Memory B cell (primary cell): ENCODE data around the gene RTP1.

Source experiments
- ATAC-seq: fragments of 150-1000 bp; cut with Tn5 transposase; 2 replicates; pipeline ENCODE4 v1.10.0; 2021; ENCODE audit warnings: low read depth, mild to moderate bottlenecking, moderate library complexity
- DNase-seq, 2 donors: peaks; one replicate each; pipeline ENCODE4 v3.0.0; 2022; ENCODE audit warnings: low spot score in 2 of 2
- H3K27ac Mint-ChIP-seq: one replicate; pipeline ENCODE4 v1.8.0; 2022; ENCODE audit warnings: mild to moderate bottlenecking, moderate library complexity, mixed read lengths
- H3K27me3 Mint-ChIP-seq: one replicate; pipeline ENCODE4 v1.8.0; 2022; ENCODE audit warnings: mixed read lengths
- H3K36me3 Mint-ChIP-seq: one replicate; pipeline ENCODE4 v1.8.0; 2022; ENCODE audit warnings: mild to moderate bottlenecking, mixed read lengths
- H3K4me1 Mint-ChIP-seq: one replicate; pipeline ENCODE4 v1.8.0; 2022; ENCODE audit warnings: mixed read lengths
- H3K4me3 Mint-ChIP-seq: one replicate; pipeline ENCODE4 v1.8.0; 2022; ENCODE audit warnings: mild to moderate bottlenecking, moderate library complexity, mixed read lengths
- H3K9me3 Mint-ChIP-seq: one replicate; pipeline ENCODE4 v1.8.0; 2022; ENCODE audit warnings: mixed read lengths

The RTP1 gene

DNA sequence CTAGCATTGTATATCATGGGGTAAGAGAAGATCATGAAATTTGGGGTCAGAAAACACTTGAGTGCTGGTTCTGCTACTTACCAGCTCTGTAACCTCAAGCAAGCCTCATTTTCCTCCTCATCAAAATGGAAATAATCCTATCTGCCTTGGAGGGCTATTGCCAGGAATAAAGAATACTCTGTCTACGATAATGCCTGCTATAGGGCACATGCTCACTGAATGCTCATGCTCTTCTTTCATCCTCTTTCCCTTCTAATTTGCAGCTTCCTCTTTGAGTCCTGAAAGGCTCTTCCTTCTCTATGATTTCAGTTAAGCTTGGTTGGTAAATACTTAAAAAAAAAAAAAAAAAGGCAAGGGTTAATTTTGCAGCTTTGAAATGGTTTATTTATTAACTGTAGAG lies 12.8 kb downstream of the RTP1 start:
- no peak for DNase-seq
- Mint-ChIP-seq H3K36me3 (peaks cover 10% of the 10 kb centered on the region), H3K27ac (no peak overlapping the region), H3K9me3 (peaks cover 2% of the 10 kb centered on the region), H3K4me1 (no peaks in the 10 kb centered on the region), H3K27me3 (peaks cover 22% of the 10 kb centered on the region), H3K4me3 (no peak overlapping the region)
- ATAC-seq, result no peak

DNA sequence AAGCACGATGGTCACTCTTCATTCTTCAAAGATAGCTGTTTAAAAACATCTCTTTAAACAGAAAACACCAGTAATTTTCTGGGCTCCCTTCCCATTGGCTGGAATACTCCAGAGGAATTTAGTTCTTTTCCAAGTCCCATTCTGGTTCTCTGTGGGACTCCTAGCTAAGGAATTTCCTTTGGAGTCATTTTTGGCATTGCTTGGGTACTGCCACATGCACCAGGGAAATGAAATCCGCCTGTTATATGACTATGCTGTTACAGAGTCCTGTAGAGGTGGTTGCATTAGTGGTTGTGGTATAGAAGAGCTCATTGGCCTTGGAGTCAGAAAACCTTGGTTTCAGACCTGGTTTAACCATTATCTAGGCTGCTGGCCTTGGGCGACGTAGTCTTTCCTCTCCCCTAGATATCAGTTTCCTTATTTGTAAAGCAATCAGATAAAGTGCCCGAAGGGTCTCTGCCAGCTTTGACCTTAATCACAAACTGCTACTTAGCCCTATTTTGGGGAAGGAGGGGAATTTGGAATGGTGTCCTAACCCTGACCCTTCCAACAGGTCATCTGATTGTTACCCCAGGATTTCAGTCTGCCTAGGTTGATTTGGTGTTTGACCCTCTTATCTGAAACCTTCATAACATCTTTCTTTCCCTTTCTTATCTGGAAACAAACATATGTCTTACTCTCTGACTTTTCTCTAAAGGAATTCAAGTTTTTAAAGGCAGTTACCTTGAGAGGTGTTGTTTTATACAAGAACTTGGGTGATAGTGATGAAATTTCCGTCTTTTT lies 13.4 kb downstream of the RTP1 start:
- Mint-ChIP-seq H3K27me3 (peaks cover 18% of the 10 kb centered on the region), H3K4me1 (no peaks in the 10 kb centered on the region), H3K9me3 (peaks cover 2% of the 10 kb centered on the region), H3K27ac (no peak overlapping the region), H3K4me3 (no peak overlapping the region), H3K36me3 (peaks cover 10% of the 10 kb centered on the region)
- ATAC-seq (no peak), DNase-seq (no peak)

DNA sequence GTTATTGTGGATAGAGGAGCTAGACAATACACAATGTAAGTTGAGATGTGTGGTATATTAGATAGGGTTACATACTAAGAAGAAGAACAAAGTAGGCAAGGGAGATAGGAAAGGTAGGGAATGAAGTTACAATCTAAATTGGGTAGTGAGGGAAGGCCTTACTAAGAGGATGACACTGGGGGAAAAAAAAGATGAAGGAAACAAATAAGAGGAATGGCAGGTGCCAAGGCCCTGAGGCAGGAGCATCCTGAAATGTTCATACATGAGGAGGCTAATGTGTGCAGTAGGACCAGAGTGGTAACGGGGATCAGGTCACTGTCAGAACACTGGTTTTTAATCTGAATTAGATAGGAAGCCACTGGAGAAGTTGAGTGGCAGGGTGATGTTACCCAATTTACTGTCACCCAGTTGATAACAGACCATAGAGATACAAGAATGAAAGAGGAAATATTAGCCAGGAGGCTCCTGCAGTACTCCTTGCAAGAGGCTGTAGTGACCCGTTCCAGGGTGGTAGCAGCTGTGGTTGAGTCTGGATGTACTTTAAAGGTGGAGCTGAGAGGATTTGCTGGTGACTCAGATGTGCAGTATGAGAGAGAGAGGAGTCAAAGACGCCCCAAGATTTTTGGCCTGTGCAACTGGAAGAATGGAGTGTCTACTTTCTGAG lies 14.4 kb downstream of the RTP1 start:
- Mint-ChIP-seq H3K4me3 (no peak overlapping the region), H3K36me3 (peaks cover 10% of the 10 kb centered on the region), H3K27ac (no peak overlapping the region), H3K4me1 (no peaks in the 10 kb centered on the region), H3K27me3 (peaks cover 18% of the 10 kb centered on the region), H3K9me3 (peaks cover 2% of the 10 kb centered on the region)
- ATAC-seq (no peak), DNase-seq (no peak)

DNA sequence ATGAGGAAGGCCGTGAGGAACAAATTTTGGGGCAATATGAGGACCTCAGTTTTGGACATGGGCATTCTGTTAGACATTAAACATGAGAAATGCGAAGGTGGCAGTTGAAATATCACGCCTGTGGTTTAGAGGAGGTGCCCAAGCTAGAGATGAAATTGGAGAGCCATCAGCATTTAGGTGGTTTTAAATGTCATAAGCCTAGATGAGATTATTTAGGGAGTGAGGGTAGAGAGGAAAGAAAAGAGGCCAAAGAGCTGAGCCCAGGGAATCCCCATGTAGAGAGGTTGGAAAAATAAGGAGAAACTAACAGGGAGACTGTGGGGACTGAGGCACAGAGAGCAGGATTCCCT lies 14.9 kb downstream of the RTP1 start:
- Mint-ChIP-seq H3K9me3 (peaks cover 2% of the 10 kb centered on the region), H3K36me3 (peaks cover 10% of the 10 kb centered on the region), H3K4me3 (no peak overlapping the region), H3K27me3 (peaks cover 16% of the 10 kb centered on the region), H3K27ac (no peak overlapping the region), H3K4me1 (no peaks in the 10 kb centered on the region)
- no peak for ATAC-seq
- DNase-seq, result no peak

DNA sequence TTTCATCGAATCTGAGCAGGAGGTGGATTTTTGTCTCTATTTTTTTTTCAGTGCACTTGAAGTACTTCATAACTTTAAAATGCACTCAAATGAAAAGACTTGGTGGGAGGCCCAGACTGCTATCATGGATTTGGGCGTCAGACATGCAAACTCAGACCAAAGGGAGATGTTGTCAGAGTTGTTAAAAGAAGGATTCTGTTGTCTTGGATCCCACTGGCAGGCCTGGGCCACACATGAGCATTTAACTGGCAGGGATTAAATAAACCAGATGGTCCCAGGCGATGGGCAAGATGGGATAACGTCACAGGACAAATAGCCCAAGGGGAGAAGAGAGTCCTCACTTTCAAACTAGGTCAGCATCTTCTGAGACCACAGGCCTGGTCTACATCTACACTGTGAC lies 15.4 kb downstream of the RTP1 start:
- no peak overlapping the region for H3K4me3 Mint-ChIP-seq
- H3K9me3 Mint-ChIP-seq, result peaks cover 2% of the 10 kb centered on the region
- peaks cover 15% of the 10 kb centered on the region for H3K27me3 Mint-ChIP-seq
- peaks cover 8% of the 10 kb centered on the region for H3K36me3 Mint-ChIP-seq
- no peak for DNase-seq
- no peaks in the 10 kb centered on the region for H3K4me1 Mint-ChIP-seq
- H3K27ac Mint-ChIP-seq, result no peak overlapping the region
- ATAC-seq, result no peak

DNA sequence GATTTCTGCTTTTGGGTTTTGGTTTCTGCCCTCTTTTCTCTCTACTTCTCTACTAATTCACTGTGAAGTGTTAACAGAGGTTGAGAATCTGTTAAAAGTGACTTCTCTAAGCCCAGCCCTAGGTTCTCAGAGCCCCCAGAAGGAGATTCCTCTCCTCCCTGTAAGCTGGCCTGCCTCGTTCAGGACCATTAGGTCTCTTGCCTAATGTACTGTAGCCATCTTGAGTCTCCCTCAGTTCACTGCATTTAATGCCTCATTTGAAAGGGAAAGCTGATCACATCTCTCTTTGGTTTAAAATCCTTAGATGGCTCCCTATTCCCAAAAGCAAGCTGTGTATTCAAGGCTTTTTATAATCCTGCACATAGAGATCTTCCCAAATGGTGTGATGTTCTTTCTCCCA lies 16.3 kb downstream of the RTP1 start:
- H3K36me3 Mint-ChIP-seq, result peaks cover 5% of the 10 kb centered on the region
- DNase-seq (no peak), ATAC-seq (no peak)
- H3K9me3 Mint-ChIP-seq, result no peaks in the 10 kb centered on the region
- H3K27ac Mint-ChIP-seq, result no peak overlapping the region
- H3K4me1 Mint-ChIP-seq, result no peaks in the 10 kb centered on the region
- peaks cover 15% of the 10 kb centered on the region for H3K27me3 Mint-ChIP-seq
- H3K4me3 Mint-ChIP-seq, result no peak overlapping the region

DNA sequence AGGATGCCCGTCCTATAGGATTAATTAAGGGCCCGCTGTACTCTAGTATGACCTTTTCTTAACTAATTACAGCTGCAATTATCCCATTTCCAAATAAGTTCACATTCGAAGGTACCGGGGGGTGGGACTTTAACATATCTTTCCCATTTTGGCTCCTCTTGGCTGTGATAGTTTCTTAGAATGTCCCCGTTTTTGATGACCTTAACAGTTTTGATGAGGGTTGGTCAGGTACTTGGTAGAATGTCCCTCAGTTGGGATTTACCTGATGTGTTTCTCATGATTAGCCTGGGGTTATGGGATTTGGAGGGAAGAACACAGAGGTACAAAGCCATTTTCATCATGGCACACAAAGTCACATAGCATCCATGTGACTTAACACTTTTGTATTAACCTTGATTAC lies 18.2 kb downstream of the RTP1 start:
- H3K4me1 Mint-ChIP-seq, result no peaks in the 10 kb centered on the region
- no peak overlapping the region for H3K4me3 Mint-ChIP-seq
- H3K27ac Mint-ChIP-seq, result no peak overlapping the region
- ATAC-seq, result no peak
- H3K9me3 Mint-ChIP-seq, result no peaks in the 10 kb centered on the region
- H3K27me3 Mint-ChIP-seq, result peaks cover 14% of the 10 kb centered on the region
- no peak for DNase-seq
- H3K36me3 Mint-ChIP-seq, result peaks cover 2% of the 10 kb centered on the region

DNA sequence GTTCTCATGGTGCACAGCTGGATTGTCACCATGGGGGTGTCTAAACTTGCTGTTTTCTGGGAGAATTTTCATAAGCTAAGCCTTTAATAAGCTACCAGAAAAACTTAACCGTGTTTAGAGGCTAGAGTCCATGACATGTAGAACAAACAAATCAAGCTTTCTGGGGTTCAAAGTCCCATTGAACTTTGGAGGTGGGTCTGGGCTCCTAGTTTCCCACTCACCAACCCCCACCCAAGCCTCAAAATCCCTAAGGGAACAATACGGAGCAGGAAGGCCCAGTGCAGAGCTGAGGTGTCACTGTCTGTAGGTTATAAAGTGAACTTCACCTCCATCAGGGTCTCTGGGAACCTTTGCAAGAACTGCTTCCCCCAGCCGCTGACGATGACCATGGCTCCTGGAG lies 25.5 kb downstream of the RTP1 start:
- Mint-ChIP-seq H3K27ac (no peak overlapping the region), H3K27me3 (peaks cover 11% of the 10 kb centered on the region), H3K9me3 (no peaks in the 10 kb centered on the region), H3K4me1 (peaks cover 2% of the 10 kb centered on the region), H3K4me3 (no peak overlapping the region), H3K36me3 (no peaks in the 10 kb centered on the region)
- ATAC-seq (no peak), DNase-seq (no peak)

DNA sequence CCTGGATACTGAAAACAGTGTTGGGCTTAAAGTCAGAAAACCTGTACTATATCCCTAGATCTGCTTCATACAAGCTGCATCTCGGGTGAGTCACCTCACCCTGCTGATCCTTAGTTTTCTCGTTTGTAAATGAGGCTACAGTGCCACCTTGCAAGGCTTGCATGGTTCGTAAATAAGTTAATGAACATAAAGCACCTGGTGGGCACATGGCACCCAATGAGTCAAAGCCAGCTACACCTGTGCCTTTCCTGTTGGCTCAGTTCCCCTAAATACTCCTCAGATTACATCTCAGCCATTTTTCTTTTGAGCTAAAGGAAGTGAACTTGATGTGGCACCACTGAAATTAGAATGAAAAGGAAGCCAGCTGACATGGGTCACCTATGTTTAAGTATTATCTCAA lies 26.5 kb downstream of the RTP1 start:
- ATAC-seq (peak; percentile 43), DNase-seq (no peak)
- H3K36me3 Mint-ChIP-seq, result no peaks in the 10 kb centered on the region

DNA sequence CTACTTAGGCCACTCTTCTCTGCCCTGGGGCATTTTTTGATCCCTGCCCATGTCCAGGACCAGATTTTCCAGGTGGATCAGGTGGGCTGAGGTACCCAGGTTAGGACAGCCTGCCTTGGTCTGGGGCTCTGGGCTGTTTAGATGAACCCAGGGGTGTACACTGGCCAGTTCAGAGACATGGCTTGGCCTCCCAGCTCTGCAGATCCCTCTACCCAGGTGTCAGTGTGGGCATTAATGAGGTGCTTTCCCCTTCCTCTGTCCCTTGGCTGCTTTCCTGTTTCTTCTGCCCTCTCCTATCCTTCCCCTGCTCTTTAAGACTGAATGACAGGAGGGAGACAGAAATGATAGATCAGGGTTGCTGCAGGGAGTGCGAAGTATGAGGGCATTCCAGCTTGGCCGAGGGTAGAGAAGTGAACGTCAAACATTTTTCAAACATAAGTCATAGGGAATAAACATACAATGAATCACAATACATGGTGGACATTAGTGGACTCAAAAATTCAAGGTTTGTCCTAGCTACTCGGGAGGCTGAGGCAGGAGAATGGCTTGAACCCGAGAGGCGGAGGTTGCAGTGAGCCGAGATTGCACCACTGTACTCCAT lies 30.5 kb downstream of the RTP1 start:
- ATAC-seq (no peak), DNase-seq (no peak)
- no peaks in the 10 kb centered on the region for H3K9me3 Mint-ChIP-seq
- H3K4me1 Mint-ChIP-seq, result peaks cover 2% of the 10 kb centered on the region
- H3K27me3 Mint-ChIP-seq, result peaks cover 11% of the 10 kb centered on the region
- H3K27ac Mint-ChIP-seq, result no peak overlapping the region
- H3K36me3 Mint-ChIP-seq, result no peaks in the 10 kb centered on the region
- H3K4me3 Mint-ChIP-seq, result no peak overlapping the region

More for the DNA sequence above, 26.5 kb downstream of the RTP1 start:
- Mint-ChIP-seq H3K27me3 (peaks cover 10% of the 10 kb centered on the region), H3K4me1 (peaks cover 2% of the 10 kb centered on the region), H3K9me3 (no peaks in the 10 kb centered on the region), H3K27ac (no peak overlapping the region), H3K4me3 (no peak overlapping the region)

DNA sequence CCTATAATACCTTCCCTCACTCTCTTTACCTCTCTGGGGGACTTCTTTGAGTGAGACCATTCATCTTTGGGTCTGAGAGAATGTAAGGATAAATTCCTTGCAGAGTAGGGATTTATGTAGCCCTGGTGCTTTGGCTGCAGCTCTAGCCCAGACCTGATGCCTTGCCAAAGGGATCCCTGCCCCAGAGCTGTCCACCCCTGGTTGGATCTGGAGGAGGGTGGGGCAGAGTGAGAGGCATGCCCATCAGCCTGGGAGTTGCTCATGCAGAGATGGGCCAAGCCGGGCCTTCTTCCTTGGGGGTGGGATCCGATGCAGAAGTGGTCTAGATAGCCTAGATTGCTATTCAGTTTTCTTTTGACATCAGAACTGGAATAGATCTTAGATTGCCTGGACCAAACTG lies 31.5 kb downstream of the RTP1 start:
- Mint-ChIP-seq H3K27ac (no peak overlapping the region), H3K4me1 (peaks cover 2% of the 10 kb centered on the region), H3K4me3 (no peak overlapping the region), H3K9me3 (no peaks in the 10 kb centered on the region), H3K36me3 (no peaks in the 10 kb centered on the region), H3K27me3 (peaks cover 10% of the 10 kb centered on the region)
- DNase-seq (no peak), ATAC-seq (no peak)

DNA sequence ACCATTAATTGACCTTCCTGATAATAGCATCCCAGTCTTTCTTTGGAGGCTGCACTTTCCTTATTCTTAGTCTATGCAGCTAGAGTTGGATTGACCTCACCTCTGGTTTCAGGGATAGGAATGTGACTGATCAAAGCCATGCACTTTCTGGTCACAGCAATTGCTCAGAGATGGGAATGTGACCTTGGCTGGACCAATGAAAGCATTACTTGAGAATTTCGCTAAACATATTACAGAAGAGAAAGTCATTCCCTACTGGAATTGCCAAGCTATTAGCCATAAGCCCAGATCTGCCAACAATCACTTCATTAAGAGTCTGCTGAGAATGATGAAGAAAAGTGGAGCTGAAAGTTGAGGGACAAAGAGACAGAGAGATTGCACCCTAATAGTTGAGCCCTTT lies 32.7 kb downstream of the RTP1 start:
- Mint-ChIP-seq H3K27ac (no peak overlapping the region), H3K36me3 (no peaks in the 10 kb centered on the region), H3K4me1 (no peaks in the 10 kb centered on the region), H3K27me3 (peaks cover 10% of the 10 kb centered on the region), H3K9me3 (no peaks in the 10 kb centered on the region), H3K4me3 (no peak overlapping the region)
- DNase-seq, result no peak
- no peak for ATAC-seq

DNA sequence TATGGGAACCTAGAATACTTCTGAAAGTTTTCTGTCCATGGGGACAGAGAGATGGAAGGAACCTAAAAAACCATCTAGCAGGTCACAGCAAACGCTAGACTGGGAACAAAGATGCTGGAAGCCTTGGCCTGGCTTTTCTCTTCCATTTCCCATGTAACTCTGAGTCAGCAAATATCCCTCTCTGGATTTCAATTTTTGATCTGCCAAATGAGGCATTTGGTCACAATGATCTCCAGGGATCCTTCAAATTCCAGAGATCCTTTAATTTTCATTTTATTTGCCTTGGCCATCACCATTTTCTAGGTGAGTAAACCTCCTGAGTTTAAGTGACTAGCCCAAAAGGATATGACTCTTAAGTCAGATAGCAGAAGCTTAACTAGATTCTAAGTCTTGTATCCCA lies 39.7 kb downstream of the RTP1 start:
- Mint-ChIP-seq H3K9me3 (peaks cover 4% of the 10 kb centered on the region), H3K27ac (no peak overlapping the region), H3K36me3 (no peaks in the 10 kb centered on the region), H3K4me1 (no peaks in the 10 kb centered on the region), H3K27me3 (no peaks in the 10 kb centered on the region), H3K4me3 (no peak overlapping the region)
- DNase-seq (no peak), ATAC-seq (no peak)

DNA sequence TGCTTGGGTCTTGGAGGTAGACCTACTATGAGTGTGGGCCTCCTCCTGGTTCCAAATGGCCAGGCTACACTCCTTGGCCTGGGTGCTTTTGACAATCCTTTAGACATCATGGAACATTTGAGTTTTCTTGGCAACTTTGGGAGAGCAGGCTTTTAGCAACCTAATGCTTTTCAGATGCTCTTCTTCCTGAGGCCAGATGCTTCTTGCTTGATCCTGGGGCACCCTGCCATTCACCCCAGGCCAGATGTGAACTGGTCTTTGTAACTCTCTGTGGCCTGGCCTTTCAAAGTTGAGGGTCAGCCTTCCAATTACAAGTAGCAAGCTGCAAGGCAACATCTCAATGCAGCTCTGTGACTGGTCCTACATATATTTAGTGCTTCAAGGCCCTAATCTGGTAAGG lies 40.5 kb downstream of the RTP1 start:
- H3K27ac Mint-ChIP-seq, result no peak overlapping the region
- peaks cover 4% of the 10 kb centered on the region for H3K9me3 Mint-ChIP-seq
- DNase-seq (no peak), ATAC-seq (no peak)
- no peaks in the 10 kb centered on the region for H3K36me3 Mint-ChIP-seq
- no peaks in the 10 kb centered on the region for H3K4me1 Mint-ChIP-seq
- no peak overlapping the region for H3K4me3 Mint-ChIP-seq
- H3K27me3 Mint-ChIP-seq, result no peaks in the 10 kb centered on the region

DNA sequence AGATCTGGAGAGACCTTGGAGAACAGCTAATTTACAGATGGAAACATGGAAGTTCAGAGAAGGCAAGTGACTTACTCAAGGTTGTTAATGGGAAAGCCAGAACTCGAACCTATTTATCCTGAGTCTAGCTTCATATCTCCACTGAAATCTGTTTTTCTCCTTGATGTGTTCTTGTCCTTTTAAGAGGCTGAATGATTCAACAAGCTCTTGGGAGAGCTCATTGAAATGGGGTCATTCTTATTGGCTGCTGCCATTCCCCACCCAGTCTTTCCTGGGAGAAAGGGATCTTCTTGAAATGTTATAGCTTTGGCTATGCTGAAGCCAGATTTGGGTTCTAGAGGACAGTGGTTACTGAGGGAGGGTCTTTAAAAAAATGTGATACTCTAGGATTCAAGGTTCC lies 41.0 kb downstream of the RTP1 start:
- H3K9me3 Mint-ChIP-seq, result peaks cover 4% of the 10 kb centered on the region
- no peak overlapping the region for H3K4me3 Mint-ChIP-seq
- no peak overlapping the region for H3K27ac Mint-ChIP-seq
- no peaks in the 10 kb centered on the region for H3K4me1 Mint-ChIP-seq
- H3K36me3 Mint-ChIP-seq, result no peaks in the 10 kb centered on the region
- no peak for ATAC-seq
- no peak for DNase-seq
- no peaks in the 10 kb centered on the region for H3K27me3 Mint-ChIP-seq
